Measurements from ENCODE around the gene HSFX3. TPM values are rescaled to one million over a fixed set of nuclear protein-coding genes. Genes with fewer than 3 reads are reported as not detected.
"Not testable (repeated sequence)": the region's sequence is repeated elsewhere in the genome, so short reads cannot be mapped to it uniquely, and the experiment has no call there.

The HSFX3 gene
- not detected in 2 replicates for total RNA-seq (2014; rRNA removed; shearing (Covaris generic))

DNA sequence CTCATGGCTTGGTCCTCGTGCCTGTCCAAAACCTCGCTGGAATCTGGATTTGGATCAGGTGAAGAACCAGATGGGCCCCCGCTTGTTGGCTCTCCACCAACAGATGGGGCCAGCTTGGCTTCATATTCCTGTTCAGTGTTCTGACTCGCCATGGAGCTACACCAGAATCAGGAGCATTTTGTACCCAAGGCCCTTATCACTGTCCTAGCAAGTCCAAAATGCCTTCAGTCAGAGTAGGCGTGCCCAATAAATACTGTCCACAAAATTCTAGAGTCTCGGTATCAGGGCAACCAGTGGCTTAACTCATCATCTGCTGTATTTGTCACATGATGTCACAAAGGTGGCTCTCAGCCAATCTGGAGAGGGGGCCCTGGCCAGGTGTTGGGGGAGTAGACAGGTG is at the start of gene HSFX3:
Gene HSFX3 (minus strand): TSS at position 224 of the 400 bp plus-strand sequence. CDS start 72 bp downstream, at position 152.
- DNase-seq (ENCODE audit: low spot score) = not testable (repeated sequence)

- DNase-seq (ENCODE audit: low spot score) = not testable (repeated sequence)
Measured at GRCh38 chrX:149598603-149599002, 48.9 kb upstream of the HSFX3 start.

DNA sequence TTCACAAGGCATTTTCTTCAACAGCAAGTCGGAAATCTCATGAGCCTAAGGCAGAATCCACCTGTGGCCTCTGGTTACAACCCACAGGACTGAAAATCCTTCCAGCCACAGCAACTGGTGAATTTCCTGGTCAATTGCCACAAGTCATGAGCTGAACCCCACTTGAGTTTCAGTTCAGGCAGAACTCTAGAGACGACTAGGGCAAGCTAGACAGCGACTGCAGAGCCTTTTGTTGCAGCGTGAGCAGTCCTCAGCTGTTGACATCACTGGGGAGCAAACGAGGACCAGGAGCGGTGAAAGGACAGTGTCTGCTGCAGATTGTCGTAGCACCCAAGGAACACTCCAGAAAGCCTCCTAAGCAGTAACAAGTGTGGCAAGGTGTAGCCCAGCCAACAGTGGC is 46.2 kb upstream of the HSFX3 start:
- DNase-seq (ENCODE audit: low spot score) = not testable (repeated sequence)

GRCh38 chrX:149595214-149595613 is 45.5 kb upstream of the HSFX3 start, which contains the start of gene HSFX2:
Gene HSFX2, minus strand, starts transcription at chrX:149595314. Its CDS starts 614 bp downstream, at chrX:149594700.
- DNase-seq (ENCODE audit: low spot score) = not testable (repeated sequence)

GRCh38 chrX:149590993-149591392 is 41.3 kb upstream of the HSFX3 start:
- not testable (repeated sequence) for DNase-seq (ENCODE audit: low spot score)

- not testable (repeated sequence) for DNase-seq (ENCODE audit: low spot score)
Measured at GRCh38 chrX:149587359-149587758, 37.6 kb upstream of the HSFX3 start, which contains the start of gene MAGEA9B. Gene MAGEA9B, minus strand, starts transcription at chrX:149587459. Its CDS starts 4,280 bp downstream, at chrX:149583179.

GRCh38 chrX:149585631-149586030 is 35.9 kb upstream of the HSFX3 start:
- not testable (repeated sequence) for DNase-seq (ENCODE audit: low spot score)

- not testable (repeated sequence) for DNase-seq (ENCODE audit: low spot score)
Measured at GRCh38 chrX:149573456-149573855, 23.7 kb upstream of the HSFX3 start.

DNA sequence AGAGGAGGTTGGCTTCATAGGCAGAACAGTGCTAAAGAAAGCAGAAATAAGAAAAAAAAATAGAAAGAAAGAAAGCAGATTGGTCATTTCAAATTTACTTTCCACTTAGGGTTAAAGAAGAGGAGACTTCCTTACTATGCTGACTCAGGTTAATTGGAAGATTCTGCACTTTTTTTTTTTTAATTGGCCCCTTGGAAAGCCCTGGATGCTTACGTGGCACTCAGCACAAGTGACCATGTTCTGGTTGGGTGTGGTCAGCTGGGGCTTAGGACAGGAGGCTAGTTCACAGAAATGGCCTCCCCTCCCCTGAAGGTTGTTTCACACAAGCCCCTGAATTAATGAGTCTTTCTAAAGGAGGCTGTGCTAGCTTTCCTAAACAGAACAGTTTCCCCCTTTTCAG is 23.0 kb upstream of the HSFX3 start:
- no peak for DNase-seq (ENCODE audit: low spot score)

GRCh38 chrX:149571770-149572169 is 22.0 kb upstream of the HSFX3 start:
- no peak for DNase-seq (ENCODE audit: low spot score)

DNA sequence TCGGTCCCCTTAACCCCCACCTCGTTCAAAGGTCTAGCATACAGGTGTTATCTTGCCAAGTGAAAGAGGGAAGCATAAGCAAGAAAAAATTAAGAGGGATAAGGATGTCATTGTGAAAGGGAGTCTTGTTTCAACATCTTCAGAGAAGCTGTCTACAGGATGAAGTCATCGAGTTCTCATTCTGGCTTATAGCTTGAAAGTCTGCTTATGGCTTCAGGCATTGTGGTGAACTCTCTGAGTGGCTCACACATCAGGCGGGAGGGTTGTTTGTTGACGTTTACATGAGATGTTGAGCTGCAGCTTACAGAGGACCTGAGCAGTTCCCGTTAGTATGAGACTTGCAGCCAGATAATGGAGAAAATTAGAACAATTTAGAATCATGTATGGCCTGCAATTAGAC is 20.9 kb upstream of the HSFX3 start:
- DNase-seq (ENCODE audit: low spot score) = no peak

DNA sequence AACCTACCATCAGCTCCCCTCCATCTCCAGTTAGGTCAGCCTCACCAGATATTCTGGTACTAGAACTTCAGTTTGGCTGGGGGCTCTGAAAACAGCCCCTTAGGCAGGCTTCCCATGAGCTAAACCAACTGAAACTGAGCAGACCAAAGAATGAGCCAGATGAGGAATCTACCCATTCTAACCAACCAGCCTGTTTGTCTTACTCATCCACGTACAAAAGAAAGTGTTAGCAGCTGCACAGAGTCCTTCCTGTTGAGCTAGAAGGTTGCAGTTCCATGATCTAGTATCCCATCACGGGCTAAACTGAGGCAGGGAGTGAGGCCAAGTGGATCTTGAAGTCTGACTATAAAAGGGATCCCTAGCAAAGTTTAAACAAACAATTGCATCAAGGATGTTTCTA is 20.0 kb upstream of the HSFX3 start:
- no peak for DNase-seq (ENCODE audit: low spot score)

- no peak for DNase-seq (ENCODE audit: low spot score)
Measured at GRCh38 chrX:149568701-149569296, 19.1 kb upstream of the HSFX3 start.

DNA sequence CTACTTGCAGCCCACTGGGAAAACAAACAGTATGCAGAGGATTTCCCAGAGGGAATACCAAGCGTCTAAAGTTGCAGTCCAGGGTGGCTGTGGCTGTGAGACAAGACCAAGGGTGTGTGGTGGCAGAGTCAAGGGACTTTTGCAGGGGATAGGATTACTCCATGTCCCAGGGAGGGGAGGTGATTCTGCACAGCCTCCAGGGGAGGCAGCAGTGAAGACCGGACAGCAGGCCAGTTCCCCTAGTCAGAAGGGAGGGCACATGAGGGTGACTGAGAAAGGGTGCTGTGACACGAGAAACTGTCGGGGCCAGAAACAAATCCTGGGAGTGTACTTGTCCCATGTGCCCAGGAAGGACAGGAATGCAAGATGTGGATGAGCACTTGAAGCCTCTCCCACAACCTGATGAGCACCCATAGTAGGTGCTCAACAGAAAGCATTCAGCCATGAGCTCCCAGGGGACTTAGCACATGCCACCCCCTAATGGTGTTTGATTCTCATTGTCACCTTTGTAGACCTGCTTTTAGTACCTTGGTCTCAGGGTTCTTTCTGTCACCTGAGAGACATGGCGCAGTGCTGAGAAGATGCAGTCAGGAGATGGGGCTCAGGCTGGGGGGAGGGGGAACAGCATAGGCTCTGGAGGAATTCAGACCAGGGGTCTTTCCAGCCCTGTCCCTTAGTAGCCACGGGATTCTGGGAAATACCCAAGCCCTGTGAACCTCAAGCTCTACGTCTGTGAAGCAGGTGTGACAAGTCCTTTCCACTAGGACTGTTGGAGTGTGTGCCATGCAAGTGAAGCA is 18.1 kb upstream of the HSFX3 start:
- DNase-seq (ENCODE audit: low spot score) = no peak

- DNase-seq (ENCODE audit: low spot score) = no peak
Measured at GRCh38 chrX:149563359-149563758, 13.6 kb upstream of the HSFX3 start.

DNA sequence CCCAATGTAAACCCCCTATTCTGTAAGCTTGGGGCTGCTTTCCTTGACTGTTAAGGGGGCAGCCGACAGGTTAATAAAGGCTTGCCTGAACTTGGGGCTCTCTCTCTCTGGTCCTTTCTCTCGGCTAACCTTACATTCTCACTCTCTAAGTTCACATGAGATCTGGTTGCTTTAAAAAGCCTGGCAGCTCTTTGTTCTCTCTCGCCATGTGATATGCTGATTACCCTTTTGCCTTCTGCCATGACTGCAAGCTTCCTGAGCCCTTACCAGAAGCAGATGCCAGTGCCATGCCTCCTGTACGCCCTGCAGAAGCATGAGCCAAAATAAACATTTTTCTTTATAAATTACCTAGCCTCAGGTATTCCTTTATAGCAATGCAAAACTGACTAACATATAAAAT is 5.5 kb upstream of the HSFX3 start:
- DNase-seq (ENCODE audit: low spot score) = not testable (repeated sequence)

GRCh38 chrX:149551939-149552248 is 2.2 kb upstream of the HSFX3 start:
- not testable (repeated sequence) for DNase-seq (ENCODE audit: low spot score)

- DNase-seq (ENCODE audit: low spot score) = not testable (repeated sequence)
Measured at GRCh38 chrX:149551245-149551938, 1.7 kb upstream of the HSFX3 start.

GRCh38 chrX:149550454-149550853 is 730 bp upstream of the HSFX3 start:
- DNase-seq (ENCODE audit: low spot score) = not testable (repeated sequence)

- not testable (repeated sequence) for DNase-seq (ENCODE audit: low spot score)
Measured at GRCh38 chrX:149547782-149548181, 1.9 kb downstream of the HSFX3 start.

- DNase-seq (ENCODE audit: low spot score) = not testable (repeated sequence)
Measured at GRCh38 chrX:149546962-149547361, 2.8 kb downstream of the HSFX3 start.

Data from A172 (cell line).